NCI-H2171 treated with DMSO at 0.1 percent for 48 hours (cell line): ENCODE results near the gene TBX2.
"Not testable (repeated sequence)": the region's sequence is repeated elsewhere in the genome, so short reads cannot be mapped to it uniquely, and the experiment has no call there.

Experiments used
- DNase-seq: peaks from one replicate; lab custom pipeline; 2025; lab: John Stamatoyannopoulos, UW

Gene TBX2

DNA sequence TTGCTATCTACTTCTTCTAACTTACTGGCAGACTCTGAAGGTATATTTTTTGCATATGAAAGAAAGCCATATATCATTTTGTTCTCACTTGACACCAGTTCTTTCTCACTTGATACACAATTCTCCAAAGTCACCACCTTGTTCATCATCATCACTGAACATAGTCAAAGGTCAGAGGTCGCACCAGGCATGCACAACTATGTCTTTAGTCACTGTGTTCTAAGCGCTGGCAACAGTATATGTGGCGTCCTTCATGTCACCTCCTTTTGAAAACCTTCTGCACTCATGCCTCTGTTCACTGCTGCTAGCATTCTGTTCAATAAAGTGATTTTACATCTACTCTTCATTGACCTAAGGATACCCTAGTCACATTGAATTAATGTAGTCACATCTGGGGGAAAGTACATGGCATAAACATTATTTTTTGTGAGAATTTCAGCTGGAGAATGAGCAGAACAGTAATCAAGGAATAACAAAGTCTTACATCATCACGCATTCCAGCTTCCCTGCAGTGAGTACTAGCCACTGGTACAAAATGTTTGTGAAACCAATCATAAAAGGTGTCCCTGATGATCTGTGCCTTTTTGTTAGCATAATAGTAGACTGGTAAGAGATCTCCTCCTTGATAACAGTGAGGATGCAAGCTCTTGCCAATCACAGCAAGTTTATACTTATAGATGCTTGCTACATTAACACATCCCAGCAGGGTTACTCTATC is 32.1 kb downstream of the TBX2 start:
- DNase-seq: no peak

DNA sequence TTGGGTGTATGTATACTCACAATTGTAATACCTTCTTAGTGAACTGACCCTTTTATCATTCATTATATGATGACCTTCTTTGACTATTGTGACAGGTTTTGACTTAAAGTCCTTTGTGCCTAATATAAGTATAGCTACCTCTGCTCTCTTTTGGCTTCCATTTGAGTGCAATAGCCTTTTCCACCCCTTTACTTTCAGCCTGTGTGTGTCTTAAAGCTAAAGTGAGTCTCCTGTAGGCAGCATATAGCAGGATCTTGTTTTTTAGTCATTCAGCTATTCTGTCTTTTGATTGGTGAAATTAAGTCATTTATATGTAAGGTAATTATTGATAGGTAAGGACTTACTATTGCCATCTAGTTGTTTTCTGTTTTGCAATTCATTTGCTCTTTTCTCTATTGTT is 36.6 kb downstream of the TBX2 start:
- DNase-seq: no peak

DNA sequence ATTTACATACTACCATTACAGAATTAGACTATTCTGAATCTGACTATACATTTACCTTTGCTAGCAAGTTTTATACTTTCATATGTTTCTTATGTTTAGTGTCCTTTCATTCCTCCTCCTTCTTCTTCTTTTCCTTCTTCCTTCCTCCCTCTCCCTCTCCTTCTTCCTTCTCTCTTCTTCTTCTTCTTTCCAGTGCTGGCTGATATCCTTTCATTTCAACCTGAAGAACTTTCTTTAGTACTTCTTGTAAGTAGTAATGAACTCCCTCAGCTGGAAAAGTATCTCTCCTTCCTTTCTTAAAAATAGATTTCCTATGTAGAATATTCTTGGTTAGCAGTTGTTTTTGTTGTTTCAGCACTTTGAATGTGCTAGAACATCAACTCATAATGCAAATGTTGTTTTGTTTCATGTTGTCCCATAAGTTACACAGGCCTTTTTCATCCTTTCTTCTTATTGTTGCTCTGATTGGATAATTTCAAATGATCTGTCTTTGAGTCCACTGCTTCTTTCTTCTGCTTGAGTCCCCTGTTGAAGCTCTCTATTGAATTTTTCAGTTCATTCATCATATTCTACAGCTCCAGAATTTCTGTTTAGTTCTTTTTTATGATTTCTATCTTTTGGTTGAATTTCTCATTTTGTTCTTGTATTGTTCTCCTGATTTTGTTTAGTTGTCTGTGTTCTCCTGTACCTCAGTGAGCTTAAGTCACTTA is 37.5 kb downstream of the TBX2 start:
- DNase-seq: no peak

DNA sequence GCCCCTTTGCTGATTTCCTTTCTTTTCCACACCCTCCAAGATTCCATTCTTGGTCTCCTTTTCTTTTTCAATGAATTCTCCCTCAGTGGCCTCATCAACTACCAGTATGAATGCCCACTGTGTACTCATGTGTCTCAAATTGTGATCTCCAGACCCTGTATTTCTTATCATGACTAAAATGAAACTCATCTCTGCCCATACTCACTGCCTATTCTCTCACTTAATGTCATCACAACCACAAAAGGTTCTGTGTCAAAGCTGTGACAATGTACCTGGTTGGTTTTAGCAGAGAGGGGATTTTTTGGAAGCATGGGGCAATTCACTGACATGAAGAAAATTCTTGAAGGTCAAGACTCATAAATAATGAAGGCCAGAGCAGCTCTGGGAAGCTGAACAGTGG is 41.1 kb downstream of the TBX2 start:
- DNase-seq: no peak

DNA sequence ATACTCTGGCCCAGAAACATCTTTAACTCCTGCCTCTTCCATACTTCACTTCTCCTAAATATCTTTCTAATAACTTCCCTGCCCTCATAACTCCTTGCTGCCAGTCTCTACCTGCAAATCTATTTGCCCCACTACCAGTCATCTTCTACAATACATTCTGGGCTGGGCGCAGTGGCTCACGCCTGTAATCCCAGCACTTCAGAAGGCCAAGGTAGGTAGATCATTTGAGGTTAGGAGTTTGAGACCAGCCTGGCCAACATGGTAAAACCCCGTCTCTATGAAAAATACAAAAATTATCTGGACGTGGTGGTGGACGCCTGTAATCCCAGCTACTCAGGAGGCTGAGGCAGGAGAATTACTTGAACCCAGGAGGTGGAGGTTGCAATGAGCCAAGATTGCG is 41.9 kb downstream of the TBX2 start:
- DNase-seq: not testable (repeated sequence)

DNA sequence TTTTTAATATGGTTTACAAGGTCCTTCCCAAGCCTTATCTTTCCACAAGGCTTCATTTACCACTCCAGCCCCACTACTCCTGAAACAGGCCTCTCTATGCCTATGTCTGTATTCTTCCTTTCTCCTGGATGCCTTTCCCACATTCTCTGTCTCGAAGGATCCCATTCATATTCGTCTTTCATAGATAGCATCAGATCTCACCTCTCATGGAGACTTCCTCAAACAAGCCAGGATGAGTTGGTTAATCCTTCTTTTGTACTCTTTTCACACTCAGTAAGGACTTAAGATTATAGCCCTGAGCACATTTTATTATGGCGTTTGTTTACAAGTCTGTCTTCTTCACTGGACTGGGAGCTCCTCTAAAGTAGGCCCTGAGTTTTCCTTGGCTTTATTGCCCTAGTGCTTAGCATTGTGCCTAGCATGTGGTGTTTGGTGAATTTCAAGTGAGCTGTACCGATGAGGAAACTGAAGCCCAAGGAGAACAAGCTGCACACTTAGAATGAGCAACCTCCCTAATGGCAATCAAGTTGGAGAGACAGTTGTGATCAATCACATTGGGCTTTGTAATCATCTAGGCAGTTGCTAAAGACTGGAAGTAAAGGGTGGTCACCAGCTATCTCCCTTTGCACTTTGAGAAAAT is 42.6 kb downstream of the TBX2 start:
- DNase-seq: no peak

DNA sequence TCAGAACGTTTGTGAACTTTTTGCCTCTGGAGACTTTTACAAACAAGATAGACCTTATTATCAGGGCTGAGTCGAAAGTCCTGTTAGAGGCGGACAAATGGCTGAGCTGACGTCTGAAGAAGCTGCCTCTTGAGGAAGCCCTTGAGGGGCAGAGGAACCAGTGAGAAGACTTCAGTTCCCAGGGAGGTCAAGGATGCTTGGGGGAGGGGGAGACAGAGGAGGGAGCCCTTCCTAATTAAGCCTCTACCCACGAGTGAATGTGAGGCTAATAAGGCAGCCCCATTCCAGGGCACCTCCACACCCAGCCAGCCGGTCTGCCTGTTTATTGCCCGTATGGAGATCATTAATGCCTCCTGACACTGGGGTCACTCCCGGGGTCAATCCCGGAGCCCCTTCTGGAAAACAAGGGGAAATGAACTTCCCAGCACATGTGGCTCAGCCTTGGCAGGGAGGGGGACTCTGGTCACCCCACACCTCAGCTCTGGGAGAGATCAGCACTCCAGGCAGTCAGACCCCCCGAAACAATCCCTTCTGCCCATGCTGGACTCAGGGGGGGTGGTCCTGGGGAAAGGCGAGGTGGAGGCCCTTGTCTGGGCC is 43.3 kb downstream of the TBX2 start:
- DNase-seq: no peak

DNA sequence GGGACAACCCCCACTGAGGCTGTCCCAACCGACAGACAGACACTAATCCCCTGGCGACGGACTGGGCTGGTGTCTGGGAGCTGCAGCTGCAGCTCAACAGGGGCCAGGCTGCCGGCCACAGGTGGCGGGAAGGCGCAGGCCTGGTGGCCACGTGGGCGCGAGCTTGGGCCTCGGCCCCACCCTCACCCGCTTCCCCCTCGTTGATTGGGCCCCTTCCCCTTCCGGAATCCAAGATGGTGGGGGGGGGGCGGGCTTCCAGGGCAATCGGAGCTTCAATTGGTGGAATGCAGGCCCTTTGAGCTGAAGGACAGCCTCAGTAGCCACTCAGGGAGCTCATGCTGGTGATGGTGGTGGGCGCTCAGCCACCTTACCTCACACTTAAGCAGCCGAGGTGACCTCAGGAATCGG is 43.8 kb downstream of the TBX2 start:
- no peak for DNase-seq

DNA sequence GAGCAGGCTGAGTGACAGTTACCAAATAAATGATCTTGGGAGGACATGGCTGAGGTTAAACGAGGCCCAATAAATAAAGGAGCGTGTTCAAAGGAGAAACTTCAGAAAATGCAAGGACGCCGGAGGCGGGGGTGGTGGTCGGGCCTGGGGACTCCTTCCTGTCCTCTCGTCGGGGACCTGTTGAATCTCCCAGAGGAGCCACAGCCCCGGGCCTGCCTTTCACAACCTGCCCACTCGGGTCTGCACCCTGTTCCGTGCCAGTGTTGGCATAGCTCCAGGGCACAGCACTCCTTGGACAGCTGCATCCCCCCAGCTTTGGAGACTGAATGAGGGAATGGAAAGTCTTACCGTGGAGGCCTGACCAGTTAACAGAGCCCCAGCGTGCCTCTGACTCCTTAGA is 44.4 kb downstream of the TBX2 start:
- DNase-seq: no peak

DNA sequence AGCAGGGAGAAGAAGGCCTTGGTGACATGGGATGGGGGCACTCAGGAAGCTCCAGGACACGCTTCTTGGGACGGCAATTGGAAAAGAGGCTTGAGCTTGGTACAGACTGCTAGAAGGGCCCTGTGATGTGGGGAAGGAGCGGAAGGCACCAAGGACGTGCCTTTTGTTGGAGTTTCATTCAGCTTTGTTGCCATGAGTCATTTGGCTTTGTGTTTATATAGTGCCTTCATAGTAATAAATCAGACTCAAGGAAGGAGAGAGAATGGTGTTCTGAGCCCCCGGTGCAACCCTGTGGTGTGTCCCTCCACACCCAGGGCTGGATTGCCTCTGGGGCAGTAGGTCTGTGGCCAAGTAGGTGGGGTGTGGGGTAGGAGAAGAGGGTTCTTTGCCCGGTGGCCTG is 45.2 kb downstream of the TBX2 start:
- no peak for DNase-seq

DNA sequence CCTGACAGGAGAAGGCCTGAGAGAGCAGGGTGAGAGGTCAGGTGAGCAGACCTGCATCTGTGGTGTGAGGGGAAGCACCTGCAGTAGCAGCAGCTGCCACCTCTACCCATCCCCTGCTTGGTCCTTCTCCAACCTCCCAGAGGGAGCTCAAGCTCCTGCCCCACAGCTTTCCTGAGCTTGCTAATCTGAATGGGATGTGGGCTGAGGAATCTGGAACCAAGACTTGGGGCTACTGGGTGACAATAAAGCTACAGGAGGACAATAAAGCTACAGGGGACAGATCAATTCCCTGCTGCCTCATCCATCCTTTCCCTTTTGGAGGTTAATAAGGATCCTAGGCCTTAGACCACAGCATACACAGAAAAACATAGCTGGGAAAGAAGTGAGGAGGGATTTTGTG is 47.7 kb downstream of the TBX2 start:
- no peak for DNase-seq

DNA sequence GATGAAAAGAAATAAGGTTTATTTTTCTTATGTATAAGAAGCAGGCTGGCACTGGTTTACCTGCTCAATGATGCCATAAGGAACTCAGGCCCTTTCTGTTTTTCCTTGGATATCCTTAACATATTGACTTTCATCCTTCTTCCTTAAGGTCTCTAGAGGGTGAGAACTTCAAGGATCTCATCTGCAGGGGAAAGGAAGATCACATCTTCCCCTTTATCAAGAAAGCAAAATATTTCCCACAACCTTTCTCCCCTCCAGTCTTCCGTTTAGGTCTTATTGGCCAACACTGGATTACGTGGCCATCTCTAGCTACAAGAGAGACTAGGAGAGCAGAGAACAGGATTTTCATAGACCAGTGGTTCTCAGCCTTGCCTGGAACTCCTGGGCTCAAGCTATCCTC is 48.4 kb downstream of the TBX2 start:
- DNase-seq: no peak

DNA sequence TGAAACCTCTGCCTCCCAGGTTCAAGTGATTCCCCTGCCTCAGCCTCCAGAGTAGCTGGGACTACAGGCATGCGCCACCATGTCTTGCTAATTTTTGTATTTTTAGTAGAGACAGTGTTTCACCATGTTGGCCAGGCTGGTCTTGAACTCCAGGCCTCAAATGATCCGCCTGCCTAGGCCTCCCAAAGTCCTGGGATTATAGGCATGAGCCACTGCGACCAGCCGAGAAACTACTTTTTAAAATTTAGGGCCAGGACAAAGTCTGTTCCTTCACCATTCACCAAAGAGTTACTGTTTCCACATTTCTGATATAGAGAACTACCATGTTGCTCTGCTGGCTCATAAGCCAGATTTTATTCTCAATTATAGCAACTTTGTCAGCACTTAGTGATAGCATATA is 49.5 kb downstream of the TBX2 start:
- not testable (repeated sequence) for DNase-seq

DNA sequence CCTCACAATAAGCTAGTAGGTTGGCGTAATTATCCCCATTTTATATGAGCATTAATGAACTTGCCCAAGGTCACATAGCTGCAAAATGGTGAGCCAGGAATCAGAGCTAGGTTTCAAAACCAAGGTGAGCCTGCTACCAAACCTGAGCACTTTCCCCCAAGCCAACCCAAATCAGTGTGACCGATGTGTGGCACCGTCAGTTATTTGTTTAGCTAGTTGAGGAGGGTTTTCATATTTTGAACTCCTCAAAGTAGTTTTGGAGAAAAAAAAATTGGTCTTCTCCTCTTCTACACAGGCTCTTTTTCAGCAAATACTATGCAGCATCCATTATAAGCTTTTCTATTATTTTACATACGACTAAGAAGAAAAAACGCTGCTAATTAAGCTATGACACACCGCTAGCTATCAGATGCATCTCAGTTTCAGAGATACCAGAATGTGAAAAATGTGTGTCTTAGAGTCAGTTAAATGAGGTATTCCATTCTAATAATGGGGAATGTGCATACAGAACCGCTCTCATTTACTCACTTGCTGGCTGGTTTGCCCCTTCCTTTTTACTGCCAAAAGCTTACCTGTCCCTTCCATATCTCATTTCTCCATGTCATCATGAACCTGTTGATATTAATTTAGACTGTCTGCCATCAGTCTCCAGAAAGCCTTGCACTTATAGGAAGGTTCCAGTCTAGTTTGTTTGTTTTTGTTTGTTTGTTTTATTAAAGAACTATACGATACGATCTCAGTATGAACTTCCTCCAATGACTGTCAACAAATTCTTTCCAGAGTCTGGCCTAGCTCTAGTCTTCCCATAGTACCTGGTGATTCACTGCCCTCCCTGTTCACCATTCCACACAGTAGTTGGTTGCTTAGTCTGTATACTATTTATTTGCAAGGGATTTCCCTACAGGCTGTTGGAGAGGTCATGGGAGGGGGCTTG is 50.3 kb downstream of the TBX2 start:
- no peak for DNase-seq

DNA sequence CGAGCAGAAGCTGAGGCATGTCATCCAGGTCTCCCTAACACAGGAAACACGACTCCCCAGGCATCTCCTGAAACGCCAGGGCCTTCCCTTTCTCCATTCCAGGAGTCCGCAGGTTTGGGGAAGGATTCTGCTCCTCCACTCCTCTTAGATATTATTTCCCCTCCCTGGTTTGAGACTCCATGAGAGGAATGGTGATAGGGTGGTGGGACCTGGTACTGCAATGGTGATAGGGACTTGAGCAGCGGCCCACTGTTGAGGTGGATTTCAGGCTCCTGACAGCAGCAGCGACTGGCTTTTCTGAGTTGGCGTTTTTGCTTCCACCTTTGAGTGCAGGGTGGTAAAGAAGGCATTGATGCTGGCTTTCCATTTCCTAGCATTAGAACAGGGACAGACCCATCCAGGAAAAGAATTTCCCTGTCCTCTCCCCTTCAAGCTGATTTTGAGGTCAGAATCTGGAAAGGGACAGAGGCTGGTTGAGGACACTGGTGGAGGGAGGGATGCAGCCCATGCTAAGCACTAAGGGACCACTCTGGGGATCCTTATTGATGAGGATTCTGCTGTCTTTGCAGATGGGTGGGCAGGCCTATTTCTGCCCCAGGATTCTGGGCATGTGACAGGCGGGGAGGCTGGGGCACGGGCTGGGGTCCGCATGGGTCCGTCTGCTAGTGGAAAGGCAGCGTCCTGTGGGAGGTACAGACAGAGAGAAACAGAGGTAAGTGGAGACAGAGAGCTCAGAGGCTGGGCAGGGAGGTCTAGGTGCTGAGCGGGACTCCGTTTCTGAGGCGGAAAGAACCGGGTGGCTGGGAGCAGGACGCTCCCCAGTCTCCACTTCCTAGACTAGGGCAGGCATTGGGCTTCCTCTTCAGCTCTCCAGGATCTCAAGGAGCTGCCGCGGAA is 51.2 kb downstream of the TBX2 start:
- DNase-seq: no peak

DNA sequence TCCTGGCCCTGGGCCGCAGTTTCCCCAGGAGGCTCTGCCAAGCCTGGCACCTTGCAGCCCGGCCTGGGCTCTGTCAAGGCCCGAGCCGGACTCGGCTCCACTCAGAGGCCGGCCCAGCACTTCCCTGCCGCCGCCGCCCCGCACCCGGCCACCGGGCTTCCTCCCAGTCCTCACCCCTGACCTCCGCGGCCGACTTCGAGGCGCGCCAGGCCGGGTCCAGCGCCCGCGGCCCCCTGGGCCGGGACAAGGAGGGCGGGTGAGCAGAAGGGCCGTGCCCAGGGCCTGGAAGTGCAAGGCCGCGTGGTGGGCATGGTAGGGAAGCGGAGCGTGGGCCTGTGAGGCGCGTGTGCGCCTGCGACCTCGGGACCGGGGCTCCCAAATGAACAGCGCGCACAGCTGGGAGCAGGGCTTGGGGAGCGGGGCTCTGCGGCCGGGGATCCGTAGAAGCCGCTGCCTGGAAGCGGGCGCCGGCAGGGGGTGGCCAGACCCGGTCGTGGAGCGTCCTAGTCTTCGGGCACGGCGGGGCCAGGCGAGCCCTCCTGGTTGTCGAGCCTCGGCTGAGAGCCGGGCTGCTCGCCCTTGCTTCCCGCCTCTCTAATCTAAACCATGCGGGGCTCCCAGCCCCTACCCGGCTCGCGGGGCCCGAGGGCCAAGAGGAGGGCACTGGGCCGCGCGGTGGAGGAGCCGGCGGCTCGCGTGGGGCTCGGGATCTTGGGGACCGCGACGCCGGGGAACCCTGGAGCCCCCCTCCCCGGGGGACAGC is 52.1 kb downstream of the TBX2 start:
- DNase-seq: no peak

DNA sequence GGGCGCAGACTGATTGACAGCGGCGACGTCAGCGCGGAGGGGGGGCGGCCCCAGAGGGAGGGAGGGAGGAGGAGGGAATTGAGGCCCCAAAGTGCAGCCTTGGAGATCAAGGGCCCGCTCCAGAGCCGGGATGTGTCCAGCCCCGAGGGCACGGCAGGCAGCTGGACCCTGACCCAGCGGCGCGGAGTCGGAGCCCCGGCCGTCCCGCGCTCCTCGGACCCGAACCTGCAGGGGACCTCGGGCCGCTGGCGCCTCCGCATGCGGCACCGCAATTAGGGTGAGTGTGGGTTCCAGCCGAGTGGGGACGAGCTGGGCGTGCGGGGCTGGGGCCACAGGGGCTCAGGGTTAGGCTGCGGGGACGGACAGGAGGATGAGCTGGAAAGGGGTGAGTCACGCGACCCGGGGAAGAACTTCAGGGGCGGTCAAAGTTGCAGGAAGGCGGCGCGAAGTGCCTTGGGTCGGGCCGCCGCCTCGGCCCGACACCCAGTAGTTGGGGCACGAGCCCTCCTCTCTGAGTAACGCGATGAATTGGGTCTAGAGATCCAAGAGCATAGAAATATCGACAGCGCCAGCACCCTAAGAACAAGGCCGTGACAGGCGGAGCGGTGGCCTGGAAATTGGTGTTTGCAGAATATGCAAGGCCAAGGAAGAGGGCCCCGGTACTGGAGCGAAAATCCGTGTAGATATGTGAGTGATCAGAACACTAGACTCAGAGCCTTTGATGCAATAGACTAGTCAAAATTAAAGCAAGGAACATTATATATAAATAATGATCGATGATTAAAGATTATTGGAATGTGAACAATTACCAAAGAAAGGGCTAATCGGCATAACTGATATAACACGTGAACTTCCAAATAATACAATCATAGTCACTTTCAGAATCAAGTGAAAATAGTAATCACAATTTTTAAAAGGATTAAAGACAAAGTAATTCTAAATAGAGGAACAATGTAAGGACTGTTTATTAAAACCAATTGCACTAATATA is 53.0 kb downstream of the TBX2 start, which contains the start of gene TBX4:
Gene TBX4, plus strand, starts transcription at position 122 of the 990 bp plus-strand sequence. CDS start 4,069 bp downstream, outside the sequence.
- no peak for DNase-seq

DNA sequence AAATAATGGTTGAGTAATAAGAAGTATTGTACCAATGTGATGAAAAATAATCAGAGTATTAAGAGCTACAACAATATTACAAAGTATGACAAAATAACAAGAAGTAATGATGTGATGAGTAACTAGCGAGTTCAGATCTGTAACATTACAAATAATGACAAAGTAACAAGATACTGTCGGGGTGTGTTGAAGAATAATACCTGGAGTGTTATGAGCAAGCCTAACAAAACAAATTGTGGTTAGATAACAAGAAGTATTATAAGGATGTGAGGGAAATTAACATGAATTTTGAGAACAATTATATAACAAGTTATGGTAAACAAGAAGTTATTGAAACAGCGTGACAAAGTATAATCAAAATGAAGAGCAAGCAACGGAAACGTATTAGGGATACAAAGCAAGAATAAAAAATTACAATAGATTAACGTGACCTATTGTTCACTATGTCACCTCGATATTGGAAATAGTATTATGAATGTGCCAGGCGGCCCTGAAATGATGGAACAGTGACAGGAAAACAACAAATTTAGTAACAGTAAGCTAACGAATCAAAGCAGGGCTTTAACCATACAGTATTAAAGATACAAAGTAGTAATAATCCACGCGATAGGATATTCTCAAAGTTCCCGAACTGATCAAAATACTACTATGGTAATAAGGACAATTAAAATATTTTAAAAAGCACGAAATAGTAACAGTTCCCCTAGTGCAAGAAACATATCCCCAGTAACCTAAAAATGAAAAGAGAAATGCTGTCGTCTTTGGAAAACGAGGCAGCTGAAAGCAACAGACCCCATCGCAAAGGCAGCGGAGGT is 54.1 kb downstream of the TBX2 start:
- DNase-seq: no peak
